ENCODE data around the gene FNDC3A. TPM values are rescaled to one million over a fixed set of nuclear protein-coding genes. Genes with fewer than 3 reads are reported as not detected.

The FNDC3A gene
- total and polyA plus RNA-seq, 9 of the 15 experiments (the other 6 are each of a cell fraction or from before 2014, with no cell fraction given): 4.1 to 22.0 (median 13.5) TPM

GRCh38 chr13:48998641-48999292 is 23.1 kb downstream of the FNDC3A start:
- 30% methylated on average over 4 of the region's 5 CpGs for WGBS (ENCODE audit: insufficient coverage, low coverage, missing lambda C conversion rate)
- FAIRE-seq: no peak
- Histone ChIP-seq H3K4me2 (ENCODE audit: insufficient read depth, low read length) (no peak overlapping the region), H3K36me3 (ENCODE audit: control insufficient read depth, insufficient read depth, low read length) (no peaks in the 10 kb centered on the region), H3K9ac (ENCODE audit: insufficient read depth in 1 of 2, low read depth in 2 of 2, low read length in 2 of 2) (no peak overlapping the region), H2AFZ (ENCODE audit: low read depth, low read length) (no peak overlapping the region), H3K79me2 (ENCODE audit: control insufficient read depth, insufficient read depth, low read length) (peaks cover 3% of the 10 kb centered on the region; the same call in 2 of the 3 replicates), H3K27ac (ENCODE audit: extremely low read depth, low read depth, low read length) (no peak overlapping the region), H3K9me3 (replicated peaks; ENCODE audit: control insufficient read depth, insufficient read depth, low read depth, low read length) (no peaks in the 10 kb centered on the region), H4K20me1 (replicated peaks; ENCODE audit: control insufficient read depth, insufficient read depth, low read length) (no peaks in the 10 kb centered on the region), H3K4me3 (no peak overlapping the region), H3K27me3 (ENCODE audit: control insufficient read depth in 2 of 2, insufficient read depth in 2 of 2, low read length in 2 of 2) (no peaks in the 10 kb centered on the region), H3K4me1 (replicated peaks in 1 of 2; ENCODE audit: control insufficient read depth in 2 of 2, insufficient read depth in 2 of 2, low read length in 2 of 2) (no peaks in the 10 kb centered on the region), H3K9me1 (ENCODE audit: control insufficient read depth, insufficient read depth, low read length) (no peaks in the 10 kb centered on the region)
- intact Hi-C loops (cut with micrococcal nuclease) (no loop called here), in situ Hi-C loops (cut with MboI) (no loop called here)
- no TSS peak for BruUV-seq (replicated peaks)
- DNase-seq (ENCODE audit: extremely low read depth in 1 of 4, low spot score in 3 of 4): no peak
- POLR2A ChIA-PET: no interaction called here
- ATAC-seq: peak; percentile 29; the same call in 2 of the 3 replicates
- TF ChIP-seq SMC3 (conservative IDR thresholded peaks at IDR 0.05; ENCODE audit: insufficient read depth, low read depth, low read length): no peak
- no peak for TF ChIP-seq ZNF124 (CRISPR knock-in tag; IDR thresholded peaks at IDR 0.05)
- TF ChIP-seq SP2 (IDR thresholded peaks at IDR 0.05; ENCODE audit: extremely low read depth, low read depth, low read length, poor library complexity, severe bottlenecking): no peak
- no peak for TF ChIP-seq ZFP1 (CRISPR knock-in tag; IDR thresholded peaks at IDR 0.05)
- TF ChIP-seq NBN (IDR thresholded peaks at IDR 0.05; ENCODE audit: low read depth): no peak
- no peak for TF ChIP-seq MEF2A (IDR thresholded peaks at IDR 0.05; ENCODE audit: control insufficient read depth, low read depth, low read length)
- TF ChIP-seq WHSC1 (IDR thresholded peaks at IDR 0.05; ENCODE audit: low read length): no peak
- no peak for TF ChIP-seq ZNF79 (CRISPR knock-in tag; IDR thresholded peaks at IDR 0.05; ENCODE audit: low read depth)
- TF ChIP-seq THAP12 (CRISPR knock-in tag; IDR thresholded peaks at IDR 0.05): no peak
- no peak for TF ChIP-seq SAFB (IDR thresholded peaks at IDR 0.05; ENCODE audit: borderline replicate concordance, low read depth, low read length)
- no peak for TF ChIP-seq RNF2 (IDR thresholded peaks at IDR 0.05)
- CTCF ChIA-PET (ENCODE audit: low intra/inter-chr PET ratio): no interaction called here
